ENCODE results near the gene HDAC4. TPM values are rescaled to one million over a fixed set of nuclear protein-coding genes. Genes with fewer than 3 reads are reported as not detected.
"Not testable (repeated sequence)": the region's sequence is repeated elsewhere in the genome, so short reads cannot be mapped to it uniquely, and the experiment has no call there.

Gene HDAC4
- total RNA-seq, 1 donor from 2014 or later: 34.4 TPM

DNA sequence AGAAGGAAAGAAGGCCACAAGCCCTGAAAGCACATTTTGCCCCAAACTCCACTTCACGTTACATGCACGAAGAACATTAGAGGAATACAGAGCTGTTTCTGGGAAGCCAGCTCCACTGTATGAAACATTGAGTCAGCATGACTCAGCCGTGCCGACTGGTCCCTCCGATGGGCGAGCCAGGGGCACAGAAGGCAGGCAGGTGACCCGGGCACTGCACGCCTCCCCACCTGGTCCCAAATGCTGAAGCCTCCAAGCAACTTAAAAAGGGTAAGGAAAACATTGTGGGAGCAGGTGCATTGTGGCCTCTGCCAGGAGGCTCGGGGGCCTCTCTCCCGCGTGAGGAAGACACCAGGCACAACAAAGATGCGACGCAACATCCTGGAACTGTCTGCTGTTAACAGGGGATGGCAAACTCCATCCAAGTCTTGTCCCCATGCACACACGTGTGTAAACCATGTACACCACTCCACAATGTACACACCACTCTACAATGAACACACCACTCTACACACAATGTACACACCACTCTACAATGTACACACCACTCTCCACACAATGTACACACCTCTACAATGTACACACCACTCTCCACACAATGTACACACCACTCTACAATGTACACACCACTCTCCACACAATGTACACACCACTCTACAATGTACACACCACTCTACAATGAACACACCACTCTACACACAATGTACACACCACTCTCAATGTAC, 120.4 kb downstream of the HDAC4 start:
- intact Hi-C loops (cut with DNase I): not testable (repeated sequence)
- DNase-seq (ENCODE audit: low spot score): peak; percentile 89

DNA sequence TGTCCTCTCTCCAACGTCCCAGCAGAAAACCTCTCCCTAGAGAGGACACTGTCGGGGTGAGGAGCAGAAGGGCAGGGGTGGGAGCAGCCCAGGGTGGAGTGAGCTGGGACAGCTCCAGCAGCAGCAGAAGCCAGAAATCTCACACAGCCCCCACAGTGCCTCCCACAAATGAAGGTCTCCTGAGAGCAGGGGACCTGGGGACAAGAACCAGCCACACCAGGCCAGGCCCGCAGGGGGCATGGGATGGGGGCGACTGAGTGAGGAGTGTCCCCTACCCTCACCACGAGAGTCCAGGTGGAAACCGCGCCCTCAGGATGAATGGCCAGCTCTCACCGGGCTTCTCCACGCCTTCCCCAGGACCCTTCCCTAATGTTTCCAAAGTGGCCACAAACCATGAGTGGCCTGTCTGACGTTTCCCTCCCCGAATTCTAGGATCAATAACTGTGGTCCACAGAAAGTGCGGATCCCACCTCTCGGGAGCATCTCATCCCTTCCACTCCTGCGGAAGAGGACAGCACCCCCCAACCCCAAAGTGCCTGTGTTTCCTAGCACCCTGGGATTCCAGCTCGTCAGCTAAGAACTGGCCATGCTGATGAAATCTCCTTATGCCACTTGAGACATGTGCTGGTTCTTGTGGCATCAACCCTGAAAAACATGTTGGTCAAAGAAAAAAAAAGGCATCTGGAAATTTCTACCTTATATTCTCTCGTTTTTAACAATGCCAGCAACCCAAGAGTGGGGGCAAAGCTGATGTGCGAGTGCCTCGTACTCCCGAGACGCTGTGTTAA, 121.1 kb downstream of the HDAC4 start:
- peak; percentile 69 for DNase-seq (ENCODE audit: low spot score)
- intact Hi-C loops (cut with DNase I): no loop called here

DNA sequence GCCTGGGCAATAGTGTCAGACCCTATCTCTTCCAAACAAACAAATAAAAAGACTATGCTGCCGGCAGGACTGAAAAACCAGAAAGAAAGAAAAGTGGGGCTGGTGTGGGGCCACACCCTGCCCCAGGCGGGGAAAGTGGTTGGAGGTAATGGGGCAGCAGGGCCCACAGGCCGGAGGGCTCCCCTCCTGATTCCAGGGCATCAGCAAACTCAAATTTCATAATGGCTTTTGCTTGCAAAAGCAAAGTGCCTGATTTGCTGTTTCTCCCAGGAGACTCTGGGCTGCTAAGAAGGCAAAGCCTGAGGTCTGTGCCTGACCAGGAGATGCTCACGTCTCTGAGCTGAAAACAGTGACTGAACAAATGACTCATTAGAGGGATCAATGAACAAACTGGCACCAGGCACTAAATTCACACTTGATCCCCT, 121.9 kb downstream of the HDAC4 start:
- intact Hi-C loops (cut with DNase I): no loop called here

DNA sequence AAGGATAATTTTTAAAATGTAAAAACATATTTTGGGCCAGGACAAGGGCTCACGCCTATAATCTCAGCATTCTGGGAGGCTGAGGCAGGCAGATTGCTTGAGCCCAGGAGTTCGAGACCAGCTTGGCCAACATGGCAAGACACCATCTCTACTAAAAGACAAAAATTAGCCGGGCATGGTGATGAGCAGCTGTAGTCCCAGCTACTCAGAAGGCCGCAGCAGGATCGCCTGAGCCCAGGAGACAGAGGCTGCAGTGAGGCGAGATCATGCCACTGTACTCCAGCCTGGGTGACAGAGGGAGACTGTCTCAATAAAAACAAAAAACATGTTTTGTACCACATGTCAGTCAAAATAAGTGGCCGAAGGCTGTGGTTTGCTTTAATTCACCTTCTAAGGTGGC, 122.5 kb downstream of the HDAC4 start:
- intact Hi-C loops (cut with DNase I): no loop called here
- no peak for DNase-seq (ENCODE audit: low spot score)

More for the DNA sequence above, 121.9 kb downstream of the HDAC4 start:
- DNase-seq (ENCODE audit: low spot score): no peak

DNA sequence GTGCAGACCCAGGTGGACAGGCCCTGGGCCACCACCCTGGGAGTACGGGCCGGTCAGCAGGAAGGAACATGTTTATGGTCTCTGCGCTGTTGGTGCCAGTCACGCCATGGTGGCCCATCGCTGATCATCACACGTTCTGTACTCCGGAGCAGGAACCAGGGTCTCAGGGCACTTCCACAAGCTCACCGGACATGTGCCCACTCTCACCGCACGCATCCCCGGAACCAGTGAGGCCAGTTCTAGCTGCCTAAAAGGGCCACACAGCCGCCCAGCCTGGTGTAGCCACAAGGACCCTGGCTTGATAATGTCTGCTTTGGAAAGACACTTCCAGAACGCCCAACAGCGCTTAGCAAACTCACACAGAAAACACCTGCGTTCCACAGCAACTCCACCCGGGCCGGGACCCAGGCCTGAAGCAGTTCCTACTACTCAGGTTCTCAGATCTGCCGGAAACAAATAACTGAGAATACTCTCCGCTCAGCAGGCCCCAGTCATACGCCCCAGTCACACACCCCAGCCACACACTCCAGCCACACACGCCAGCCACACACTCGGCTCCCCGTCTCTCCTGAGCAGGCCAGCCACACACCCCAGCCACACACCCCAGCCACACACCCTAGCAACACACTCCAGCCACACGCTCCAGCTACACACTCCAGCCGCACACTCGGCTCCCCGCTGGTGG, 123.3 kb downstream of the HDAC4 start:
- DNase-seq (ENCODE audit: low spot score): peak; percentile 67
- intact Hi-C loops (cut with DNase I): no loop called here

- intact Hi-C loops (cut with DNase I): no loop called here
- no peak for DNase-seq (ENCODE audit: low spot score)
Measured at GRCh38 chr2:239276851-239277250, 124.0 kb downstream of the HDAC4 start.

DNA sequence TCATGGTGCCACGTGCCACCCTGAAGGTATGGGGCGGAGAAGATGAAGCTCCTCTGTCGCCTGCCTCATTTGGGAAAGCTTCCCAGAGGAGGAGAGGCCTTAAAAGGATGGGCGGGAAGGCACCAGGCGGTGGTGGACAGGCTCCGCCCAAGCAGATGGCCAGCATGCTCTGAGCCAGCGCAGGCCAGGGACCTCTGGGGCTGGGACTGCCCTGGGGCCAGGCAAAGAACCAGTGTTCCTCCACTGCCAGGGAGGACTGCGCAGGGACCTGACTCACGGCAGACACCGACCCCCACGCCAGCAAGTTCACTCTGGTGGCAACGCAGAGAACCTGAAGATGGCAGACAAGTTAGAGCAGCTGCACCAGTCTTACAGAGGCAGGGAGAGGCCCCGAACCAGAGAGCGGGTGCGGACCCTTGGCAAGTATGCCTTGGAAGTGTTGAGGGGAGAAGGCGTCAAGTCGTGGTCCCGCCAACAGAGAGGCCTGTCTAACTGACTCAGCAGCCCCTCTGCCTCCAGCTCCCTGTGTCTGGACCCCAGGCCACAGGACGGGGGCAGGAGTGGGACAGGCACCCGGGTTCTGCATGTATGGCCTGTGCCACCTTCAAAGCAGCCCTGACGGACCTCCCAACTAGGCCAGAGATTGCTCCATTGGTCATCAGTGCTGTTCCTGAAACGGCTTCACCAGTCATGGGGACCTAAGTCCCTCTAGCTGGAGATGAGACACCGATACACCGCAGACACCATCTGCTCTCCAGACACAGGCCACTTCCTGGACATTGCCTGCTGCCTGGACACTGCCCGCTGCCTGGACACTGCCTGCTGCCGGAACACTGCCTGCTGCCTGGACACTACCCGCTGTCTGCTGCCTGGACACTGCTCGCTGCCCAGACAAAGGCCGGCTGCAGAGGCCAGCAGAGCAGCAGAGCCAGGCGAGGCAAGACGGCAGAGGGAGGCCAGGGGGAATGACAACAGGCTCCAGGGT, 124.7 kb downstream of the HDAC4 start:
- intact Hi-C loops (cut with DNase I): no loop called here
- peak; percentile 77 for DNase-seq (ENCODE audit: low spot score)

- peak; percentile 91 for DNase-seq (ENCODE audit: low spot score)
- intact Hi-C loops (cut with DNase I): no loop called here
Measured at GRCh38 chr2:239275044-239275685, 125.7 kb downstream of the HDAC4 start.

GRCh38 chr2:239274391-239275043, 126.3 kb downstream of the HDAC4 start:
- DNase-seq (ENCODE audit: low spot score): peak; percentile 75
- intact Hi-C loops (cut with DNase I): no loop called here

- DNase-seq (ENCODE audit: low spot score): peak; percentile 84
- intact Hi-C loops (cut with DNase I): no loop called here
Measured at GRCh38 chr2:239273280-239274234, 127.3 kb downstream of the HDAC4 start.

DNA sequence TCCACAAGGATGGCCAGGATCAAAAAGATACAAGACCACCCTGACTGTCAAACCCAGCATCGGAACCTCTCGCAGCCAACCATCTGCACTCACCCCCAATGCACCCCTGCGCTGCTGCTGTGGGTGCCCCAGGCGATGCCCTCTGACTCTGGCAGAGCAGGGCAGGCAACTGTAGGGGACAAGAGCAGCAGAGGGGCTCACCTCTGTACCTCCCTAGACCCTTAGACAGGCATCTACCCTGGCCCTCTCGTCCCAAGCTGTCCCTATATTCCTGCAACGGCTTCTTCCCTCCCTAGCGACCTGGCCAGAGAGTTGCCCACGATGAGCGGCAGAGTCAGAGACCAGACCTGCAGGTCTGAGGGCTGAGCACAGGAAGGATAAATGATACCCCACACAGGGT, 128.2 kb downstream of the HDAC4 start:
- peak; percentile 24 for DNase-seq (ENCODE audit: low spot score)
- intact Hi-C loops (cut with DNase I): no loop called here

DNA sequence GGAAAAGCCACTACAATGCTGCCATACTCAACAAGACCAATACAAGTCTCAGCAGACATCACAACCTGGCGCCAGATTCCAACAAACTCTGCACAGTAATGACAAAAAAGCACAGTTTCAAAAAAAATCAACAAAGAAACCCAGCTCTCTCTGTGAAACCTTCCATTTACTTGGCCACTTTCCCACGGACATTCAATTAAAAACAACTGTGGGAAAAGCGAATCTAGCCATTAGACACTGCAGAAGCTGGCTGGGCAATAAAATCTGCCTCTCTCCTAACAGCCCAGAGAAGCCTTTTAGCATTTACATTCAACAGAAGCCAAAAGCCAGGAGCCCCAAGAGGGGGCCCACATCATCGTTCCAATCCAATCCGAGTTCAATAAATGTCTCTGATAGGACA, 128.9 kb downstream of the HDAC4 start:
- DNase-seq (ENCODE audit: low spot score): no peak
- intact Hi-C loops (cut with DNase I): no loop called here

DNA sequence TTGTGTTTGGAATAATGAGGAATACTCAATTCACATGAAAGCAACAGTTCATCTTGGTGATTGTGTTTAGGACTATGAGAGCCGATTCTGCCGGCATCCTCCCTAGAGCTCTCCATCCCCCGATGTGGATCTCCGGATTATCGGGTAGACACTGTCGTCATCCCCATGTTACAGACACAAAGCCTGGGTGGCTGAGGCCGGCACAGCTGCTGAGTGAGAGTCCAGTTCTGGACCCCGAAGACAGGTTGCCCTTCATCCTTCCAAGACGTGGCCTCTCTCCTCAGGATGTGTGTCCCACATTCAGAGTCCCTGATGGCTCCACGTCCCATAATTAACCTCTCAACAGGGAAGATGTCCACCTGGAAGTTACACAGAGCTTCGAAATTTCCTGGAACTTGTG, 129.3 kb downstream of the HDAC4 start:
- intact Hi-C loops (cut with DNase I): no loop called here
- peak; percentile 47 for DNase-seq (ENCODE audit: low spot score)

DNA sequence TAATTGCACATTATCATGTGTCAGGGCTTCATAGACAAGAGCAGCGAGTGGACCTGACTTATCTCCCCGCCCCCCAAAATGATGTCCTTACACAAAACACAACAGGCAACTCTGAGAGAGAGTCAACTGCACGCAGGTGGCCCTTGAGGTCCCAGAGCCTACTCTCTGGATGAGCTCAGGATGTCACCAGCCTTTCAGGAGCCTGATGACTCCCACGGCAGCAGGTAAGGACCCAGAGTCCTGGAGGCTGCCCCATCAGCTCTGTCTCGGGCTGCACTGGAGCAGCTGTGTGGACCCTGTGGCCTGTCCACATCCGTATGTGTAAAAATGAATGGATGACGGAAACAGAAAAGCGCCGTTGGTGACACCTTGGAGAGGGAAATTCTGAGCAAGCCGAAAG, 130.9 kb downstream of the HDAC4 start:
- peak; percentile 65 for DNase-seq (ENCODE audit: low spot score)
- intact Hi-C loops (cut with DNase I): no loop called here

DNA sequence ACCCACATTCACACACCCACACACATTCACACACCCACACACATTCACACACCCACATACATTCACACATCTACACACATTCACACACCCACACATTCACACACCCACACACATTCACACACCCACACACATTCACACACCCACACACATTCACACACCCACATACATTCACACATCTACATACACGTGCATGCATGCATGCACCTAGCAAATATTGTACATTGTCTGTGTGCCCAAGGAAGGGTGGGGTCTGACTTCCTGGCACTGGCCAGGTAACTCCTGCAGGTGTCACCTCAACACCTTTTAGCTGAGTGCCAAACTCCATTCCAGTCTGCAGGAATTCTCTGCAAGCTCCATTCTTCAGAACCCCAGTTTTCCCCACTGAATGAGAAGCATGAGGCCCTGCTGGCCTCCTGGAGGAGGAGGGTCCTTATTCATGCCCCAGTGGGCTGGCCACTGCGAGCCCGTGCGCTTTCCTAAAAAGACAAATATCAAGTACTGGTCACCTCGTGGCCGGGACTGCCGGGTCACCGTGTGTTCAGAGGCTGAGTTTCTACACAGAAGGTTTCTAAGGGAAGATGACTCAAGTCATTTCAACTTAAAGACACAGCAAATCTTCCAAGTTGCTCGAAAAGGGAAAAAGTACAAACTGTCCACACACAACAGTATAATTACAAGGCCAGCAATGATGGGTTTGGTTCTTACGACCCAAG, 131.5 kb downstream of the HDAC4 start:
- intact Hi-C loops (cut with DNase I): no loop called here
- DNase-seq (ENCODE audit: low spot score): peak; percentile 35

DNA sequence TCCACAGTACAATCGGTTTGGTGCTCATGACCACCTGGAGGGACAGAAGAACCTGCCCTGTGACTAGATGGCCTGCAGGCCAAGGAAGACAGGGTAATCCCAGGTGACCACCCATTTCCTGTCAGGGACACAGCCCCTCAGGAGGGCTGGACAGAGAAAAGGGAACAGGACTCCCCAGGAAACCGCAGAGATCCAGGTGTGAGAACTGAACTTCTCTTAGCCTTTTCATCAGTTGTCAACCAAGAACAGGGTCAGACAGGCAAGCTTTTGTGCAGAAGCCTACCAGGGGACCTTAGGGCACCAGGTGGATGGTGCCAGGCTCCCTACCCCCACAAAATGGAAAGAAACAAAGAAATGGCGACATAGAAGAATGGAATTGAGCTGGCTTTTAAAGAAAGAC, 132.3 kb downstream of the HDAC4 start:
- DNase-seq (ENCODE audit: low spot score): peak; percentile 38
- intact Hi-C loops (cut with DNase I): no loop called here

GRCh38 chr2:239268082-239268481, 132.7 kb downstream of the HDAC4 start:
- intact Hi-C loops (cut with DNase I): no loop called here
- peak; percentile 78 for DNase-seq (ENCODE audit: low spot score)
